Gastroesophageal sphincter (tissue), 3 donors: Measurements from ENCODE around the gene ANKRD62.

Source experiments
- CTCF ChIP-seq, 4 experiments: fragments of 200-600 bp in 2 of 4; fragments of 450-650 bp in 2 of 4; sonication (generic) in 1 of 4; IDR thresholded peaks; one replicate each; pipeline ENCODE4 v1.5.1; 2017 to 2019; ENCODE audit warnings: antibody characterized with exemption in 4 of 4, mild to moderate bottlenecking in 2 of 4, moderate library complexity in 2 of 4
- EP300 ChIP-seq: sonication (generic); formaldehyde crosslinking; IDR thresholded peaks from one replicate; pipeline ENCODE4 v1.6.1; 2017; ENCODE audit warnings: antibody characterized with exemption, mild to moderate bottlenecking
- POLR2A ChIP-seq, 2 donors: fragments of 450-650 bp; IDR thresholded peaks; one replicate each; pipeline ENCODE4 v1.6.1; 2017; ENCODE audit warnings: antibody characterized with exemption in 2 of 2, mild to moderate bottlenecking in 2 of 2, moderate library complexity in 1 of 2
- POLR2AphosphoS5 ChIP-seq: sonication (generic); formaldehyde crosslinking; IDR thresholded peaks from one replicate; pipeline ENCODE4 v1.6.1; 2017; ENCODE audit warnings: antibody characterized with exemption

GRCh38 chr18:12067671-12068070 is 26.0 kb upstream of the ANKRD62 start:
- TF ChIP-seq CTCF (IDR thresholded peaks at IDR 0.05) (no peak), POLR2A (IDR thresholded peaks at IDR 0.05) (no peak), EP300 (no peak), POLR2AphosphoS5 (no peak)
